ENCODE results near the gene HLA-E.
"Not testable (repeated sequence)": the region's sequence is repeated elsewhere in the genome, so short reads cannot be mapped to it uniquely, and the experiment has no call there.

Gene HLA-E

GRCh38 chr6:30480536-30481156 is 8.7 kb upstream of the HLA-E start:
- no peak for DNase-seq (ENCODE audit: low read depth in 2 of 2)

- DNase-seq (ENCODE audit: low read depth in 2 of 2): no peak
These were observed 7.9 kb upstream of the HLA-E start for GRCh38 chr6:30481211-30481964.

- DNase-seq (ENCODE audit: low read depth in 2 of 2): peak; percentile 72 to 74
These were observed 7.2 kb upstream of the HLA-E start for GRCh38 chr6:30481965-30482644.

GRCh38 chr6:30483677-30484279 is 5.5 kb upstream of the HLA-E start:
- no peak for DNase-seq (ENCODE audit: low read depth in 2 of 2)

GRCh38 chr6:30485236-30485635 is 4.1 kb upstream of the HLA-E start:
- no peak for DNase-seq (ENCODE audit: low read depth in 2 of 2)

- DNase-seq (ENCODE audit: low read depth in 2 of 2): no peak
These were observed 1.4 kb upstream of the HLA-E start for GRCh38 chr6:30487926-30488325.

- DNase-seq (ENCODE audit: low read depth in 2 of 2): not testable (repeated sequence)
These were observed 620 bp upstream of the HLA-E start for GRCh38 chr6:30488697-30489080.

- peak; percentile 81 to 84 for DNase-seq (ENCODE audit: low read depth in 2 of 2)
These were observed 942 bp downstream of the HLA-E start for GRCh38 chr6:30490026-30490876.

GRCh38 chr6:30491291-30491953 is 2.1 kb downstream of the HLA-E start:
- not testable (repeated sequence) for DNase-seq (ENCODE audit: low read depth in 2 of 2)

GRCh38 chr6:30491991-30492952 is 3.0 kb downstream of the HLA-E start:
- no peak for DNase-seq (ENCODE audit: low read depth in 2 of 2)

- no peak for DNase-seq (ENCODE audit: low read depth in 2 of 2)
These were observed 4.4 kb downstream of the HLA-E start for GRCh38 chr6:30493643-30494250.

GRCh38 chr6:30494291-30494861 is 5.1 kb downstream of the HLA-E start:
- DNase-seq (ENCODE audit: low read depth in 2 of 2): no peak

GRCh38 chr6:30495060-30495459 is 5.8 kb downstream of the HLA-E start:
- not testable (repeated sequence) for DNase-seq (ENCODE audit: low read depth in 2 of 2)

- DNase-seq (ENCODE audit: low read depth in 2 of 2): no peak
These were observed 6.7 kb downstream of the HLA-E start for GRCh38 chr6:30495993-30496392.

- not testable (repeated sequence) for DNase-seq (ENCODE audit: low read depth in 2 of 2)
These were observed 7.9 kb downstream of the HLA-E start for GRCh38 chr6:30497261-30497599.

GRCh38 chr6:30497714-30498113 is 8.4 kb downstream of the HLA-E start:
- no peak for DNase-seq (ENCODE audit: low read depth in 2 of 2)

- not testable (repeated sequence) for DNase-seq (ENCODE audit: low read depth in 2 of 2)
These were observed 9.4 kb downstream of the HLA-E start for GRCh38 chr6:30498705-30499104.

- DNase-seq (ENCODE audit: low read depth in 2 of 2): no peak
These were observed 11.4 kb downstream of the HLA-E start for GRCh38 chr6:30500421-30501355.

Data from activated CD4-positive, alpha-beta T cell treated with anti-CD3 and anti-CD28 coated beads for 24 hours (primary cell).